Stimulated activated CD4-positive, alpha-beta T cell treated with anti-CD3 and anti-CD28 coated beads, TNF-alpha, amount 100 ng/mL, for 24 hours (primary cell): ENCODE data around the gene IREB2.
"Not testable (repeated sequence)": the region's sequence is repeated elsewhere in the genome, so short reads cannot be mapped to it uniquely, and the experiment has no call there.

Experiments
- DNase-seq, 3 experiments: peaks; one replicate each; pipeline ENCODE4 v3.0.0-alpha.2; 2020; ENCODE audit warnings: low read depth in 3 of 3

Gene IREB2

DNA sequence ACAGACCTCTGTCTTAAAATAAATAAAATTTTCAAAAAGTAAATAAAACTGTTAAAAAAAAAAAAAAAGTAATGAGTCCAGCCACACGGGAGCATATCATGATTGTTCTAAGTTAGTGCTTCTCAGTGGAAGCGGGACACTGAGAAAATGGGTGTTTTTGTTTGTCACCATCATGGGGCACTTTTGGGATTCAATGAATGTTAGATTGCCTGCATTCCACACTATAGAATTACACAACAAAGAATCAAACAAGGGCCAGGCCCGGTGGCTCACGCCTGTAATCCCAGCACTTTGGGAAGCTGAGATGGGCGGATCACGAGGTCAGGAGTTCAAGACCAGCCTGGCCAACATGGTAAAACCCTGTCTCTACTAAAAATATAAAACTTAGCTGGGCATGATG is 3.3 kb upstream of the IREB2 start:
- DNase-seq: not testable (repeated sequence)

DNA sequence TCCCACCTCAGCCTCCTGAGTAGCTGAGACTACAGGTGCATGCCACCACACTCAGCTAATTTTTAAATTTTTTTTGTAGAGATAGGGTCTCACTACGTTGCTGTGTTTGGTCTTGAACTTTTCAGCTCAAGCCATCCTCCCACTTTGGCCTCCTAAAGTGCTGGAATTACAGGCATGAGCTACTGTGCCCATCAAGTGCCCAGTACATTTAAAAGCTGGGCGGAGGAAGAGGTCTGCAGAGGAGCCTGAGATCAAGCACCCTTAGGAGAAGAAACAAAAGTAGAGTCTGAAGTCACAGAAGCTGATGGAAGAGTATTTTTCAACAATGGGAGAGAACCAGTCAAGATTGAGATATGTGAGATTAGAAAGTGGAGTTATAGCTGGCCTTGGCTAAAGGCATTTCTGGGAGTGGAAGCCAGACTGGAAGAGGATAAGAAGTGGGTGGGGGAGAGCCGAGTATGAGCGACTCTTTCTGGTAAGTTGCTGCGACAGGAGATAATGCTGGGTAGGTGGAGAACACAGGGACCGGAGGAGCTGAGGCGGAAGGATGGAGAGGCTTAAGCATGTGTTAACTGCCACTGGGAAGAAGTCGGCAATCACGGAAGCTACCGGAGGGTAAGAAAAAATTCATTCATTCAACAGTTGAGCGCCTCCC is 782 bp upstream of the IREB2 start:
- no peak for DNase-seq

DNA sequence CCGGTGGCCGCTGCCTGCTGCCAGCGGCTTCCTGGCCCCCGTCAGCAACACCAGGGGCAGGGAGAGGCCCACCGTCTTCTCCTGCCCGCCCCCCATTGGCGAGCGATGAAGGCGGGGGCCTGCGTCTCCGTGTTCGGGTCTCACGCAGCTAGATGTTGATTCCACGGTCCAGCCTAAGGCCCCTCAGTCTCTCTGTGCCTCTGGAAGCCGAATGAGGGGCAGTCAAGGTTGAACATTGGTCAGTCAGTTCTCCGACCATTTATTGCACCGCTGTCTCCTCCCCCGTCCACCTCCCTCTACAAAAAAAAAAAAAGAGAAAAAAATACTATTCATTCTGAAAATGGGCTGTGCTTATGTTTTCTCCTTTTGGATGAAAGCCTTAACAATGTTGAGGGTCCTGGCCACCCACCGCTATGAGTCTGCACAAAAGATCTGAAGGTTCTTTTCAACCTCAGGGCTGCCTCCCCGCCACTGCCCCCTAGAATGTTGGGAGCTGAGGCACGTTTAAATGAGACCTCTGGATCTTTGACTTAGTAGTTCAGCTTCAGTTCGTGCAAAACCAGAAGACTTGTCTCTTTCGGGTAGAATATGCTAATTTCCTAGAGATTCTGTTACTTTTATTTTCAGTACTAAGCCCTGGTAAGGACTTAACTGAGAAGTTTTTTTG is 736 bp downstream of the IREB2 start:
- peak in 2 of 3 experiments; percentile 5 to 9 for DNase-seq

DNA sequence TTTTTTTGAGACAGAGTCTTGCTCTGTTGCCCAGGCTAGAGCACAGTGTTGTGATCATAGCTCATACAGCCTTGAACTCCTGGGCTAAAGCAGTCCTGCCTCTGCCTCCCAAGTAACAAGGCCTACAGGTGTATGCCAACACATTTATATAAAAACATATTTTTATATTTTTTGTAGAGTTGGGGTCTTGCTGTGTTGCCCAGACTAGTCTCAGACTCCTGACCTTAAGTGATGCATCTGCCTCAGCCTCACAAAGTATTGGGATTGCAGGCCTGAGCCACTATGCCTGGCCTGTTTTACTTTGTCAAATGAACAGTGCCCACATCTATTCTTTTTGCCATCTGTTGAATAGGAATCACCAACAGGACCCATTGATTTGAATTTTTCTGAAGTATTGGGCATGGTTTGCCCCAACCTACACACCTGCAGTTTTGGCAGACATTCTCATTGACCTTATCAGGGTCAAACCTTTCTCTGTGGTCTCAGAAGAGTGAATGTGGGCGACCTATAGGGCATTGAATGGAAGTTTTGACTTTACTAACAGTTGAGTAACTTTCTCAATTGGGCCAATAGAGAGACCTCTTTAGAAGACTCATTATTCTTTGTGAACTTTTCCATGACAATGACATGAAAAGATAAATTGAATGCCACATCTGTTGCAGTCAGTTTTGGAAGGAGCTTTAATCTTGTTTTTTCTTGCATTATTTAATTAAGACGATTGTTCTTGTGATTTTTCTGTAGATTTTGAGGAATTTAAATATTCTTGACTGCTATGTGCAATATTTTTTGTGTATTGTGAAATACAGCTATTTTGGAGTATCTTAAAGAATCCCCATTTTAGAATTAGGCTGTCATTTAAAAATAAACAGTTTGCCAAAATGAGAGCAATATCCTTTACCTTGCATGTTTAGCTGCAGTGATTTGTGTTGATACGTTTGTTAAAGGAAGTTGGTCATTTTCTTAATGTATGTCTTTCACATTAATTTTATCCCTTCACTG is 2.7 kb downstream of the IREB2 start:
- DNase-seq: no peak

DNA sequence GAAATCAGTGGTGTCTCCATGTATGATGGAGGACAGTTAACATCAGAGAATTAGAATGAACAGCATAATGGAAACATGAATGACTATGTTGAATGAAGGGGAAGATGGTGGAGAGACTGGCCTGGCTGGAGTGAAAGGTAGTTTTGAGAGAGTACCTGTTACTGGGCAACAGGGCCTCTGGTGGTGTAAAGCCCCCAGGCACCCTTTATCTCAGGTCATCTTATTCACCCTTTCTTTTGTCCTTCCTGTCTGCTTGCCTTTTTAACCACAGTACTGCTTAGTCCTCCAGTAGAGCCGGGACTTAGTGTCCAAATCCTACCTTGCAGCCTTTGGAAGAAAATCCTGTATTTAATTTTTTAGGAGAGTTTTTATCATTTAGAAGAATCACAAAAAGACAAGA is 6.2 kb downstream of the IREB2 start:
- DNase-seq: no peak

DNA sequence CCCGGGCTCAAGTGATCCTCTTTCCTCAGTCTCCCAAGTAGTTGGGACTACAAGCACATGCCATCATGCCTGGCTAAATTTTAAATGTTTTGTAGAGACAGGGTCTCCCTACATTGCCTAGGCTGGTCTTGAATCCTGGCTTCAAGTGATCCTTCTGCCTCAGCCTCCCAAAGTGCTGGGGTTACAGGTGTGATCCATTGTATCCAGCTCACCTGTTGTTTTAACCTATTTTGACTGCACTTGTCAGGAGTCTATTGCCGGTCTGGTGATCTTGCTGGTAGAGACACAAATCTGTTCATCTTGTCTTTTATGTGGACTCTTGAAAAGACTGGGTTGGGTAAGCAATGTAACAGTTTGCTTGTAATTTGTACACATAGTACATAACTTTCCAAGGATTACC is 7.9 kb downstream of the IREB2 start:
- DNase-seq: no peak

DNA sequence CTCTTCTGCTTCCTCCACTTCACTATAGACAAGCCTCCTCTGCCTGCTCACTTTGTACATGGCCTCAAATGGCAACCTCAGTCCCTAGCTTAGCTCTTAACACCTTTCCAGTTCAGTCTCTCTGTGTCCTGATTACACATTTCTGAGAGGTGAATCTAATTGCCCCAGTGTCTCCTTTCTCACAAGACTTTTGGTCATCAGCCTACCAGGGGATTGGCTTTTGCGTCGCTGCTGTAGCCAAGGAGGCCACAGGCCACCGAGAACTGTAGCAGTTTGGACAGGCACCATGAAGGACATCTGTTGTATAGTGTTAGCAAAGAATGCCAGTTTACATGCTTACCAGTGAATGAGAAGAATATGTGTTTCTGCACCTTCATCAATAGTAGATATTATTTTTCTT is 8.5 kb downstream of the IREB2 start:
- no peak for DNase-seq

DNA sequence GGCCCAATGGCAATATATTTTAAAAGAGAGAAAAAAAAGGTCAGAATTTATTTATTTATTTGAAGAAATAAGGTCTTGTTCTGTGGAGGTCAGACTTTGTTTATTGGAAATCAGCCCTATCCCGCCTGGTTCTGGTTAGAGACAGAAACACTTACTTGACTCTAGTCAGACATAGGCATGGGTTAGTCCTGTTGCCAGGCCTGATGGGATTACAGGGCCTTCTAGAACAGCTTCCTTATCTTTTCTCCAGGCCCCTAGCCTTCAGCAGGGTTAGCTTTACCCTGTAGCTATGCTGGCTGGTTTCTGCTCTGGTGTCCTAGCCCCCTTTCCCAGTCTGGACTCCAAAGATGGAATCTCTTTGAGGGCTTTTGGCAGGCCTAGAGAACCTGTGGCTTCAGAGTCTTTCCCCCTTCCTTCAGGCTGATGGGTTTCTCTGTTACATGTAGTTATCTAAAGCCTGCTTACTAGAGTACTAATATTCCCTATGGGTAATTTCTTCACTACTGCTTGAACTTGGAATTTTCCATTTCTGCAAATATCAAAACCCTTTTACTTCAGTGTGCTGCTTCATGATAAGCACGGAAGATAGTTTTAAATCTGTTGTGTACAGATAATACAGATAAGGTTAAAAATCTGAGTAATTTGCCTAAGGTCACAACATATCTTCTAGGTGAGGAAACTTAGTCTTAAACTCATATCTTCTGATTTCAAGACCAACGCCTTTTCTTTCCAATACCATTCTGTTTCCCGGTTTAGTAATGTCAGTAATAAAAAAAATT is 10.6 kb downstream of the IREB2 start:
- DNase-seq: no peak

DNA sequence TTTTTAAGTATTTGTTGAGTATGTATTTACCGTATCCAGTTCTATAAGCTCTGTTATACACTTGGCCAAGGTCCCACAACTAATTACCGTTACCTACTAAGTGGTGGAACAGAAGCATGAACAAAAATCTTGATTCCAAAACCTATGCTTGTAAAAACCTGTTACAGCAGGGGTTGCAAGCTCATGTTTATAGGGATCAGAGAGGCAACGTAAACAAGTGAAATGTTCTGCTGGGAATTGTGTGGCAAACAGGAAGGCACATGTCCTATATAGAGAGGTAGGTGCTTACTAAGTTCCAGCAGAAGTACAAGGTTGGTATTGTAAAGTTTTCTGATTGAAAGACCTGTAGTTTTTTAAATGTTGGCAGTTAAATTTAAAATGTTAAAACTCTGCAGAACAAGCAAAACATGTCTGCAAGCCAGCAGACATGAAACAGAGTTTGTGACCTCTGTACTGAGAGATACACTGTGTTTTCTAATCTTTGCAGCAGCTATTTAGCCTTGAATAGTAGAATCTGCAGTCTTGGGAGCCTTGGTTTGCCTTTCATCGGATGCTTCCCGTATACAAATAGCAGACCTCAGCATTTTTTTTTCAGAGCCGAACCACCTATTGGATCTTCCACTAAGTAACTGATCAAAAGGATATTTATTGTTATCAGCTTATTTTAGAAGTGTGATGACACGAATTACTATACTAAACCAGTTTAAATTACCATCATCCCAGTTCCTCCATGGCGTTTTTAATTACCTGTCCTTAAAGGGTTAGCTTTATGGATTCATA is 11.4 kb downstream of the IREB2 start:
- no peak for DNase-seq

DNA sequence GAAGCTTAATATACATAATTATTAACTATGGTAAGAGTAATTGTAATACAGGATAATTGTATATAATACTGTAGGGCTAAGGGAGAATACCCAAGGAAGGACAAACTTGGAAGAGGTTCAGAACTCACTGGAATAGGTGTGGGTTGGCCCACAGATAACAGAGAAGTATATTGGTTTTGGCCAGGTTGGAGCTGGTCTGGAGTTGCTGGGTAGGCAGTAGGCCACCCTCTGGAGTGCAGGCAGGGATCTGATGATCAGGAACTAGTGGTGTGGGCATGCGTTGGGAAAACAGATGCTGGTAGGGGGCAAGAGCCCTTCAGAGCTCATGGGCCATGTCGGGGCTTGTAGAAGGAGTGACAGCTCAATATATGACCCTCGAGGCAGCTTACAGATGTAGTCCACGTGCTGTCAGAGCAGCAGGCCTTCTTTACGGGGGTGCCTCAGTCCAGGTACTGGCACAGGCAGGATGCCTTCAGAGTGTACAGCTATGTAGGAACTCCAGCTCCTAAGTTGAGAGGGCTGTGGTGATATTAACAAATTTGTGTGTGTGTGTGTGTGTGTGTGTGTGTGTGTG is 12.4 kb downstream of the IREB2 start:
- DNase-seq: no peak

DNA sequence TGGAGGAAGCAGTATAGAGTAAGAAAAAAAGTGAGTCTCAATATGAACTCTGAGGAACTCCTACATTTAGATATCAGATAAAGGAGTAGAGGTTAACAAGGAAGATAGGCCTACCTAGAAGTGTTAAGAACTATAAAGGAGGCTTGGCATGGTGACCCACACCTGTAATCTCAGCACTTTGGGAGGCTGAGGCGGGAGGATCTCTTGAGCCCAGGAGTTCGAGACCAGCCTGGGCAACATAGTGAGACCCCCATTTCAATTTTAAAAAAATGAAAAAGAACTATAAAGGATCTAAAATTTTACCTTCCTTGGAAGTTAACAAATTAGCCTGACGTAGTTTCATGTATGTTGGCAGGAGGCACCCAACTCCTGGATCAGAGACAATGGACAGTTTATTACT is 14.5 kb downstream of the IREB2 start:
- DNase-seq: no peak

DNA sequence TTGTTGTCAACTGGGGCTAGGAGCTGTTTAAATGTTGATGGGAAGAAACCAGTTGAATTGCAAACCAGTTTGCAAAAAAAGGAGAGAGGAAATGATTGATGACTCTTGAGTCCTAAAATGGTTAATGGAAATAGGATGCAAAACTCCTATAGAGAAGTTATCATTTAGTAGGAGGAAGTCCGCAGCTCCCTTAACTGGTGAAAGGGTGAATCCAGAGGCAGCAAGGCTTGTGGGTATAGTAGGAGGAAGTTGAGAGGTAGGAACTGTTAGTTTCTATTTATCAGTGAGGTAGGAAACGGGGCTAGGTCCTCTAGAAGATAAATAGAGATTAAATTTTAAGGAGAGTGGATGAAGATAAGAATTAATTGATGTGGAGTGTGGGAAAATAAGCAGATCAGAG is 15.4 kb downstream of the IREB2 start:
- no peak for DNase-seq

DNA sequence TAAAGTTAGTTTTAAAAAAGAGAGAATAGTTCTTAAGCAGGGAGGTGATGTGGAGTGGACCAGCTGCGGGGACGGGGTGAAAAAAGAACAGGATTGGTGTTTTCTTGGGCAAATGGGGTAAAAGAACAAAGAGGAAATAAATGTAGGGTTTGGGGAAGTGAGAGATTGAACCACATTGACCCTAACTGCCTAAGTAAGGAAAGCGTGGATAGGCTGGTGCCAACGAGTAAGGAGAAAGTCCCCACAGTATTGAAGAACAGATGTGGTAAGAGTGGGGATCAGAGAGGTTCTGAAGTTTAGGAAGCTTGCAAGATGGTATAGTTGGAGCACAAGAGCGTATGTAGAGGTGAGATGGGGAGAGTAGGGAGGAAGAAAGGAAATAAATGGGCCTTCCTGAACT is 17.0 kb downstream of the IREB2 start:
- DNase-seq: no peak

DNA sequence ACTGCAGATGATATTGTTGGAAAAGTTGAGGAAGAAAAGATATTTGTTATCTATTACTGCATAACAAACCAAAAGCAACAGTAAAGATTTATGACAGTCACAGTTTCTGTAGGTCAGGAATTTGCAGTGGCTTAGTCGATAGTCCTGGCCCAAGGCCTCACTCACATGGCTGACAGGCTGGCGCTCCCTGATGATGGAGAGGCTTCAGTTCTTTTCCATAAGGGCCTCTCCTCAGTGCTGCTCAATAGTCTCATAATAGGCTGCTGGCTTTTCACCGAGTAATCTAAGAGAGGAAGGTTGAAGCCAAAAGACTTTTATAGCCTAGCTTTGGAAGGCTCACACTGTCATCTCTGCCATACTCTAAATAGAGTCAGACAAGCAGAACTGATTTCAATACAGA is 17.7 kb downstream of the IREB2 start:
- no peak for DNase-seq

DNA sequence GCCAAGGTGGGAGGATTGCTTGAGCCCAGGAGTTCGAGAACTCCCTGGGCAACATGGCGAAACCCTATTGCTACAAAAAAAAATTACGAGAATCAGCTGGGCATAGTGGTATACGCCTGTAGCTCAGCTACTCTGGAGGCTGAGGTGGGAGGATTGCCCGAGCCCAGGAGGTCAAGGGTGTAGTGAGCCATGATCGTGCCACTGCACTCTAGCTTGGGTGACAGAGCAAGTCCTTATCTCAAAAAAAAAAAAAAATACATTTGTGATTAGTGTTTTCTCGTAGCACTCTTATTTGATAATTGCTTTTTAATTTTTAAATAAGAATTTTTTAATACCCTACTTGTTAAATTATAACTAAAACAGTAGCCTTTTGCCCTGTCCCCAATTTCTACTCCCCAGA is 18.4 kb downstream of the IREB2 start:
- DNase-seq: no peak

DNA sequence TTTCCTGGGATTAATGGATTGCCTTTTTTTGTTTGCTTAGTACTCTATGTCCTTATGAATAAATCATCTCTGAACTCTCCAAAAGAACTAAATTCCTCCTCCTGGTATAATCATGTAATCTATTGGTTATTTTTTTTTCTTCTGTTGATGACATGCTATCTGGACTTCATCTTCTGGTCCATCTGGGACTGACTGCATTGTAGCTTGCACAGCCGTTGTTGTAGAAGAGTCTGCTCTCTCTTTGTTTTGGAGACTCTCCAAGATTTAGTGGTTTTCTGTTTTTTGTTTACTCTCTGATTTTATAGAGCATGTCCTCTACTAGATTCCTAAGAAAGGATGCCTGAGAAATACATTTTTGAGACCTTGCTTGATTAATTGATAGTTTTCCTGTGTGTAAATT is 19.1 kb downstream of the IREB2 start:
- DNase-seq: no peak

DNA sequence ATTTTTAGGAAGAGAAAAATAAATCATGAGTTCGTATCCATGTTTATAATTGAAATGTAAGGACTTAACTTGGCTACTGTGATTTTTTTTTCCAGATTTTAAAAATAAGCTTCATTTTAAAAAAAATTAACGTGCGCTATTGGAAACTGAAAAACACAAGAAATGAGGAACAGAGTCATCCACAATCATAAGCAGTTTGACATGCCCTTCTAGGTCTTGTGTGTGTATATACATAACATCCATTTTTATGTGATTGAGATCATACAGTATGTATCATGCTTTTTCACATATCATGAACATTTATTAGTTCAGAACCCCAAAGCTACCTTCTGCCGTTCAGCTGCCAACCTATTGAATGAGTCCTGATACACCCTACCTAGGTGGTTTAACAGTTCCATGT is 22.7 kb downstream of the IREB2 start:
- no peak for DNase-seq

DNA sequence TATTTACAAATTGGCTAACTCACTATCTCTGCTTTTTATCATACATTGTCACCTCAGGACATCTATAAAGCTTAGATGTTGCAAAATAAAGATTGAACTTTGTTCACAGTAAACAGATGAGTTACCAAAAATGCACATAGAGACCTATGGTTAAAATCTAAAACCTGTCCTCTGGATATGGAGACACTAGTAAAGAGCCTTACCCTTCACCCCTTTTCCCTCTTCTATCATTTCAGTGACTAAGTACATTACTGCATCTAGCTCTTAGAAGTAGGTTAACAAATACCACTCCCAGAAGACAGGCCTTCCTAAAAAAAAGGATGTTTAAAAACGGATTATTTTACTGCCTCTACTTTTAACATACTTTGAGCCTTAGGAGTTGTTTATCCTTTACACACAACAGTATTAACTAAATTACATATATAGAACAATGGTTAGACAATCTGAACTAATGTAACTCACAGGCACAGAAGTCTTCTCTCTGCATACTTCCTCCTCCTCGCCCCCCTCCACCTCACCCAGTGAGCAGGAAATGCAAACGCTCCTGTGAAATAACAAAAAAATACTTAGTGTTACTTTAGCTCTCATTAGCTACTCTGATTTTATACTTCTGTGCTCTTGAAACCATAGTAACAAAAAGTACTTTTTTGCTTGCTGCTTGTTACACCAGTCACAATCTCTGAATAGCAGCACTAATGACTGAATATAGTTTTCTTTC is 23.3 kb downstream of the IREB2 start:
- DNase-seq: no peak

DNA sequence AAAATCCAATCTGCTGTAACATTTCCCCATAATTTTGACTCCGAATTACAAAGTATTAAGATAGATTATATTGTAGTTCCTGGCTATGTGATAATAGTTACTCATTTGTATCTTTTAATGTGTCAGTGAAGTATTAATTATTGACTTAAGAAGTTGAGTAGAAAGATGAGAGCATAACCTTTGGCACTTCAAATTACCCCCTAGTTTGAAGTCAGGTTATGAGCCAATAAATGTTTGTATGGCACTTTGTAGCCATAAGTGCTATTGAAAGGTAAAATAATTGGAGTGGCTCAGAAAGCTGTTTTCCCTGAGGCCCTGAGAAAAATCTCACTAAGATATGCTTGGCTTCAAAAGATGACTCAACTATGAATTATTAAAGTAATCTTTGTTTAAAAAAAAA is 31.0 kb downstream of the IREB2 start:
- no peak for DNase-seq

DNA sequence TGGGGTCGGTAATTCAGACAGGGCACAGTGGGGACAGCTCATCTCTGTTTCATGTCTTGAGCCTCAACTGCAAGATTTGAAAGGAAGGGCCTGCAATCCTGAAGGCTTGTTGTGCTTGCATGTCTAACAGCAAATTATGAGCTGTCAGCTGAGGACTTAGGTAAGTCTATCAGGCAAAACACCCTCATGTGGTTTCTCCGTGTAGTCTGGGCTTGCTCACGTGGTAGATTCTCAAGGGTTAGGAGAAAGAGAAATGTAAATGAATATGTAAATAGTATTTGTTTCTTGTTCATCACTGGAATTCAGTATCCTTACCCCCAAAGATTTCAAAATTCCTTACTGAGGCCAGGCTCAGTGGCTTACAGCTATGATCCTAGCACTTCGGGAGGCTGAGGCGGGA is 39.3 kb downstream of the IREB2 start:
- no peak for DNase-seq
